Activated B cell treated with CpG ODN at 0.5 μM for 24 hours (primary cell): Measurements from ENCODE around the gene HSP90AA1. TPM values are rescaled to one million over a fixed set of nuclear protein-coding genes. Genes with fewer than 3 reads are reported as not detected.

ENCODE experiments used
- ATAC-seq: fragments of 200-7000 bp; cut with Tn5 transposase; one replicate; pipeline ENCODE4 v1.10.0; 2021; ENCODE audit warnings: low read depth, mild to moderate bottlenecking, moderate library complexity
- CTCF ChIA-PET: fragments of 350-600 bp; sonication (Branson Sonifier 250); formaldehyde crosslinking; loops from one replicate; lab custom pipeline; 2021; ENCODE audit warnings: antibody characterized with exemption; lab: Charles Lee
- POLR2A ChIA-PET: fragments of 350-600 bp; sonication (Branson Sonifier 250); formaldehyde crosslinking; loops from one replicate; lab custom pipeline; 2021; ENCODE audit warnings: antibody characterized with exemption; lab: Charles Lee
- DNase-seq: peaks from one replicate; pipeline ENCODE4 v3.0.0; 2022
- H3K27ac Mint-ChIP-seq: one replicate; pipeline ENCODE4 v1.8.0; 2020; ENCODE audit warnings: mixed read lengths
- H3K27me3 Mint-ChIP-seq: one replicate; pipeline ENCODE4 v1.8.0; 2021; ENCODE audit warnings: mixed read lengths
- H3K36me3 Mint-ChIP-seq: one replicate; pipeline ENCODE4 v1.8.0; 2021; ENCODE audit warnings: low read depth, mixed read lengths
- H3K4me1 Mint-ChIP-seq: one replicate; pipeline ENCODE4 v1.8.0; 2021; ENCODE audit warnings: mixed read lengths
- H3K4me3 Mint-ChIP-seq: one replicate; pipeline ENCODE4 v1.8.0; 2020; ENCODE audit warnings: mild to moderate bottlenecking, mixed read lengths
- H3K9me3 Mint-ChIP-seq: one replicate; pipeline ENCODE4 v1.8.0; 2020; ENCODE audit warnings: mixed read lengths
- CTCF ChIP-seq: fragments of 200-600 bp; IDR thresholded peaks from one replicate; pipeline ENCODE4 v1.8.0; 2022; ENCODE audit warnings: antibody characterized with exemption, mild to moderate bottlenecking
- intact Hi-C: fragments of 100-400 bp; cut with micrococcal nuclease; formaldehyde crosslinking; loops from one replicate; pipeline ENCODE4 v1.15.1; 2024
- total RNA-seq: library from RNA; stranded (reverse); gene quantifications from 2 replicates; pipeline ENCODE4 v1.2.3, GENCODE V29; 2022

HSP90AA1 gene
- total RNA-seq, 1 donor from 2014 or later = 435 TPM

GRCh38 chr14:102088012-102088792 is 1.4 kb upstream of the HSP90AA1 start:
- intact Hi-C loops = loop anchor here (2.0 to 10.0 kb wide), 6 partner anchors 15 to 1244 kb away; partner anchors contain the start of gene EIF5
- Mint-ChIP-seq H3K27ac (peak overlapping the region; percentile 82), H3K27me3 (no peaks in the 10 kb centered on the region), H3K4me1 (peaks cover 50% of the 10 kb centered on the region), H3K36me3 (peaks cover 34% of the 10 kb centered on the region), H3K9me3 (no peaks in the 10 kb centered on the region), H3K4me3 (peak overlapping the region; percentile 85)
- ATAC-seq (peak; percentile 6), DNase-seq (peak; percentile 46)
- ChIA-PET CTCF (interaction anchor here (0.7 to 1.3 kb wide), 3 partner anchors 8 to 25 kb away, joined by 3 to 5 read pairs (median 3); no protein-coding TSS in a partner anchor), POLR2A (interaction anchor here (0.5 to 1.6 kb wide), 11 partner anchors 9 to 279 kb away, joined by 3 to 14 read pairs (median 4); partner anchors contain the start of genes DYNC1H1, WDR20 and ZNF839)
- no peak for TF ChIP-seq CTCF

GRCh38 chr14:102087762-102088011 is 843 bp upstream of the HSP90AA1 start:
- Mint-ChIP-seq H3K36me3 (peaks cover 39% of the 10 kb centered on the region), H3K27ac (peak overlapping the region; percentile 82), H3K4me1 (peaks cover 54% of the 10 kb centered on the region), H3K4me3 (peak overlapping the region; percentile 85), H3K9me3 (no peaks in the 10 kb centered on the region), H3K27me3 (no peaks in the 10 kb centered on the region)
- TF ChIP-seq CTCF = no peak
- ChIA-PET POLR2A (interaction anchor here (0.5 to 1.6 kb wide), 10 partner anchors 10 to 278 kb away, joined by 3 to 14 read pairs (median 4); partner anchors contain the start of genes DYNC1H1, WDR20 and ZNF839), CTCF (interaction anchor here (0.7 to 1.3 kb wide), 3 partner anchors 9 to 25 kb away, joined by 3 to 5 read pairs (median 3); no protein-coding TSS in a partner anchor)
- intact Hi-C loops = loop anchor here (1.0 to 10.0 kb wide), 13 partner anchors 15 to 1245 kb away; partner anchors contain the start of genes CINP, DYNC1H1, EIF5 and TECPR2
- ATAC-seq (no peak), DNase-seq (no peak)

- Mint-ChIP-seq H3K27me3 (no peaks in the 10 kb centered on the region), H3K36me3 (peaks cover 50% of the 10 kb centered on the region), H3K4me1 (peaks cover 64% of the 10 kb centered on the region), H3K4me3 (peak overlapping the region; percentile 86), H3K27ac (peak overlapping the region; percentile 88), H3K9me3 (no peaks in the 10 kb centered on the region)
- ATAC-seq (no peak), DNase-seq (no peak)
- CTCF ChIA-PET = interaction anchor here (3.0 kb wide), 1 partner anchor 10 kb away, joined by 12 read pairs; no protein-coding TSS in a partner anchor
- no peak for TF ChIP-seq CTCF
- POLR2A ChIA-PET = interaction anchor here (1.1 kb wide), 1 partner anchor 52 kb away, joined by 3 read pairs; no protein-coding TSS in a partner anchor
- intact Hi-C loops = loop anchor here (2.0 to 10.0 kb wide), 6 partner anchors 136 to 1246 kb away; partner anchors contain the start of gene EIF5
These were observed 204 bp downstream of the HSP90AA1 start for GRCh38 chr14:102086709-102086971.

GRCh38 chr14:102085948-102086708 is 716 bp downstream of the HSP90AA1 start:
- DNase-seq = no peak

More at GRCh38 chr14:102085948-102086708, 716 bp downstream of the HSP90AA1 start:
- Mint-ChIP-seq H3K27ac (peak overlapping the region; percentile 80), H3K36me3 (peaks cover 55% of the 10 kb centered on the region), H3K9me3 (no peaks in the 10 kb centered on the region), H3K27me3 (no peaks in the 10 kb centered on the region), H3K4me1 (peaks cover 64% of the 10 kb centered on the region), H3K4me3 (peak overlapping the region; percentile 93)
- CTCF ChIA-PET = interaction anchor here (3.0 kb wide), 1 partner anchor 10 kb away, joined by 12 read pairs; no protein-coding TSS in a partner anchor
- ATAC-seq = peak; percentile 33
- intact Hi-C loops = loop anchor here (2.0 to 10.0 kb wide), 6 partner anchors 136 to 1246 kb away; partner anchors contain the start of gene EIF5
- TF ChIP-seq CTCF = no peak
- POLR2A ChIA-PET = interaction anchor here (1.1 kb wide), 1 partner anchor 53 kb away, joined by 3 read pairs; no protein-coding TSS in a partner anchor
